GM18861 (cell line): ENCODE results near the gene RNFT1.
"Not testable (repeated sequence)": the region's sequence is repeated elsewhere in the genome, so short reads cannot be mapped to it uniquely, and the experiment has no call there.

ENCODE experiments used
- ATAC-seq: cut with Tn5 transposase; IDR thresholded peaks from one replicate; pipeline ENCODE4 v1.9.1; 2021; ENCODE audit not compliant: unreplicated experiment

Gene RNFT1, protein sequence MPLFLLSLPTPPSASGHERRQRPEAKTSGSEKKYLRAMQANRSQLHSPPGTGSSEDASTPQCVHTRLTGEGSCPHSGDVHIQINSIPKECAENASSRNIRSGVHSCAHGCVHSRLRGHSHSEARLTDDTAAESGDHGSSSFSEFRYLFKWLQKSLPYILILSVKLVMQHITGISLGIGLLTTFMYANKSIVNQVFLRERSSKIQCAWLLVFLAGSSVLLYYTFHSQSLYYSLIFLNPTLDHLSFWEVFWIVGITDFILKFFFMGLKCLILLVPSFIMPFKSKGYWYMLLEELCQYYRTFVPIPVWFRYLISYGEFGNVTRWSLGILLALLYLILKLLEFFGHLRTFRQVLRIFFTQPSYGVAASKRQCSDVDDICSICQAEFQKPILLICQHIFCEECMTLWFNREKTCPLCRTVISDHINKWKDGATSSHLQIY

DNA sequence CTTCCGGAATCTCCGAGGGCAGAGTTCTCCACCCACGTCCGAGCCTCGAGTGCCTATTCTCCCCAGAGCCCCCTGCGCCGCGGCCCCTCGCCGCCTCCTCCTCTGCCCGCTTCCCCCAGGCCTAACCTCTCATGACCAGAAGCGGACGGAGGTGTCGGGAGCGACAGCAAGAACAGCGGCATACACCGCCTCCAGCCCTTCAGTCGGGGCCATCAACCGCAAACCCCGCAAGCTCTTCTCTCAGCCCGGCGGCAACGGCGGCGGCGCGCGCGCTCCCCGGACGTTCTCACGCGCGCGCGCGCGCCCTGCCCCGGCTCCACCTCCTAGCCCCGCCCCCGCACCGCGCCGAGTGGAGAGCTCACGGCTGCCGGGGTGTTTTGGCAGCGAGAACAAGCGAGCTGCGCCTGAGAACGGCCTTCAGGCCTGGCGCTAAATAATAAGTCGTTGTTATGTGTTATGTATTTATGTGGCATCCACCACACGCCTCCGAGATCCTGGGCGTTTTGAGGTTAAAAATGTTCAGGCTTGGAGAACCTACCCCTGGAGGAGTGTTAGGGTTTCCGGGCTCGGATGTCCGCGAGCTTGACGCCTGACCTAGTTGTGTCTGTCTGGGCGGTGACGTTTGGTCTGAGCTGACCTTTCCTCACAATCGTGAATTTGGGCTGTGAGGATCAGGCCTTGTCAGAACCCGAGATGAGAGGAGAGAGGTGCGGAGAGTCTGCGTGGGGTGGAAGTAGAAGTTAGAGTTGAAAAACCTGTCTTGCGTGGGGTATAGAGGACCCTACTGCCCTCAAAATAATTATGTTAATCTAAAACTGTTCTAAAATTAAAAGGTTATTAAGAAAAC, at the start of gene RNFT1:
TSS of gene RNFT1 (minus strand) at position 259 of the 847 bp plus-strand sequence. CDS start at position 182, 77 bp downstream.
- ATAC-seq, result no peak

DNA sequence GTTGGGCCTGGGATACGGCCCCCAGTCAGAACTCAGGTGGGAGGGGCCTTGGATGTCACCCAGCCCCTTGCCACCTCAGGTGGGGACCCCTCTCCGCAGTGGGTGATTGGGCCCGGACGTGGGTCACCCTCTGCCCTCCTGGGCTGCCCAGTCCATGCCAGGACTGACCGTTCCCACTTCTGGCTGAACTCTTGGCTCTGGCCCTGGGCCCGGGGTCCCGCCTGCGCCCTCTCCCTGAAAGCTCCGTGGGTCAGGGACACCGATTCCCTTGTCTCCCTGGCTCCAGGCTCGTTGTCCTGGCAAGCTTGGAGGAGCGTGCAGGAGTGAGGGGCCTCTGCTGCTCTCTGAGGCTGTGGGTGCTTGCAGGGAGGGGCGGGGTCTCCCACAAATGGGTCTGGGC, 44.8 kb upstream of the RNFT1 start:
- not testable (repeated sequence) for ATAC-seq

GRCh38 chr17:60008377-60008776, 43.8 kb upstream of the RNFT1 start:
- not testable (repeated sequence) for ATAC-seq

GRCh38 chr17:60006160-60006559, 41.6 kb upstream of the RNFT1 start:
- no peak for ATAC-seq

DNA sequence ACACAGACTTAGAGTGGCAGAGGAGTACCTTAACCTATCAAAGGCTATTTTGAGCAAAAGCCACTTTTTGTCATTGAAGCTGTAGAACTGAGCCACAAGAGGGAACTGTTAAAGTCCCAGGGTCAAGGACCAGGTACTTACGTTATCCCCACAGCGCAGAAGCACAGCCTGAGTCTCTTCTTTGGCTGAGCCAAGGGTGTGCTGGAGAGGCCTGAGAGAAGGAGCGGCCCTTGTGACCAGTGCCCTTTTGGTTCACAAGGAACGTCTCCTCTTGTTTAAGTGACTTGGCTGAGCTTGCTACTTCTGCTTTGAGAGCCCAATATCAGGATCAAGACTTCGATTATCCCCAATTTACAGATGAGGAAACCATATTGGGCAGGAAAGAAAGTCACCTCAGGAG, 40.0 kb upstream of the RNFT1 start:
- not testable (repeated sequence) for ATAC-seq

GRCh38 chr17:60002405-60002804, 37.9 kb upstream of the RNFT1 start:
- ATAC-seq, result not testable (repeated sequence)

DNA sequence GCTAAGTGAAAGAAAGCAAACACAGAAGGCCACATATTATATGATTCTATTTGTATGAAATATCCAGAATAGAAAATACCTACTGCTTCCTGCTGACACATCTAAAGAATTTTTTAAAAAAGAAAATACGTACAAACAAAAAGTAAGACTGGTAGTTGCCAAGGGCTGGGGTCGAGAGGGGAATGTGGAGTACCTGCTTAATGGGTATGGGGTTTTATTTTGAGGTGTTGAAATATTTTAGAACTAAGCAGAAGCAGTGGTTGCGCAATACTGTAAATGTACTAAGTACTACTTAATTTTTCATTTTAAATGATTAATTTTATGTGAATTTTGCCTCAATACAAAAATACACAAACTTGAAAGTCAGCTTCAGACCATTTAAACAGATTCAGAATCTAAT, 32.1 kb upstream of the RNFT1 start:
- ATAC-seq, result not testable (repeated sequence)

DNA sequence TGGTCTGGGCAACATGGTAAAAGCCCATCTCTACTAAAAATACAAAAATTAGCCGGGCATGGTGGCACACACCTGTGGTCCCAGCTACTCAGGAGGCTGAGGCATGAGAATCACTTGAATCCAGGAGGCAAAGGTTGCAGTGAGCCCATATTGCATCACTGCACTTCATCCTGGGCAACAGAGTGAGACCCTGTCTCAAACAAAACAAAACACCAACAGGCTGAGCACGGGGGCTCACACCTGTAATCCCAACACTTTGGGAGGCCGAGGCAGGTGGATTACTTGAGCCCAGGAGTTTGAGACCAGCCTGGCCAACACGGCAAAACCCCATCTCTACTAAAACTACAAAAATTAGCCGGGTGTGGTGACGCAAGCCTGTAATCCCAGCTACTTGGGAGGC, 10.6 kb upstream of the RNFT1 start:
- not testable (repeated sequence) for ATAC-seq

- not testable (repeated sequence) for ATAC-seq
Measured at GRCh38 chr17:59973483-59973882, 8.9 kb upstream of the RNFT1 start.

DNA sequence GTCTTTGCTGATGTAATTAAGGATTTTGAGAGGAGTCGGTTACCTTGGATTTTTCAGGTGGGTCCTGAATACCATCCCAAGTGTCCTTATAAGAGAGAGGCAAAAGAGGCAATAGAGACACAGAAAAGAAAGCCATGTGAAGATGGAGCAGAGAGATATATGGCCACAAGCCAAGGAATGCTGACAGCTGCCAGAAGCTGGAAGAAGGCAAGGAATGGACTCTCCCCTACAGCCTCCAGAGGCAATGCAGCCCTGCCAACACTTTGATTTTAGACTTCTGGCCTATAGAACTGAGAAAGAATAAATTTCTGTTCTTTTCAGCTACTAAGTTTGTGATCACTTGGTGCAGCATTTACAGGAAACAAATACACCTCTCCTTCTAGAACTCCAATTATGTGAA, 8.2 kb upstream of the RNFT1 start:
- ATAC-seq, result no peak

DNA sequence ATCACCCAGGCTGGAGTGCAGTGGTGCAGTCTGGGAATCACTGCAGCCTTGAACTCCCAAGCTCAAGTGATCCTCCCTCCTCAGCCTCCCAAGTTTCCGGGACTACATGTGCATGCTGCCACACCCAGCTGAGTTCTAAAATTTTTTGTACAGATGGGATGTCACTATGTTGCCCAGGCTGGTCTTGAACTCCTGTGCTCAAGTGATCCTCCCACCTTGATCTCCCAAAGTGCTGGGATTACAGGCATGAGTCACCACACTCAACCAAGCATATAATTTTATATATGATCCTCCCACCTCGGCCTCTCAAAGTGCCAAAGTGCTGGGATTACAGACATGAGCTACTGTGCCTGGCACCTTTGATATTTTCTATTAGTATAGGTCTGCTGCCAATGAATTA, 7.2 kb upstream of the RNFT1 start:
- not testable (repeated sequence) for ATAC-seq

DNA sequence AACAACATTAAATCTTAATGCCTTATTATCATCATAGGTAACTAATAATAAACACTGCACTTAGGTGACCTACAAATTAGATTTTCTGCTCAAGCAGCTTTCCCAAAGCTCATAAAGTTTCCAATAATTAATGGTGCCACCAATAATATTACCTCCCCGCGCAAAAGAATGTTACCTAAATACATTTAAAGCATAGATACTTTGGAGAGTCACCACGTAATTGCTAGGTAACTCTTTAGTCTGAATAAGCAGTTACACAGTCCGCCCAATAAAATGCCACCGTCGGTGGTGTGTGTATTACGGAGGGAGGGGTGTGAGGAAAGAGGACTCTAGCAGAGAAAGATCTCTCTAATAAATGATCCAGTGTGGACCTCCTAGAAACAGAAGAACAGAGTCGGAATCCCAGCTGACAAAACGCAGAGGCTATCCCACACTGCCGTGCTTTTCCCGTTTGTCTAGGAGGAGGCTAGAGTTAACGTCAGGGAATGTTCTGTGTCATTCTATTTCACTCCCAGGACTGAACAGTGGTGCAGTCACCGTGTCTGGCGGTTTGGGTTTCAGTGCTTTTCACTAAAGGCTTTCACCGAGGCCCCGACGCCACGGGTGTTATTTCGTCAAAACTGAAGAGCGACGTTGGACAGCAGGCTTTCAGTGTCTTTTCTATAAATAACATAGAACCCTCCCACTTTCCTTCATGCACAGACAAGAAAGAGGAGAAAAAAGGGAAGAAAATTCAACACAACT, 630 bp downstream of the RNFT1 start:
- no peak for ATAC-seq

GRCh38 chr17:59962739-59963318, 1.7 kb downstream of the RNFT1 start:
- no peak for ATAC-seq

GRCh38 chr17:59959574-59959973, 5.0 kb downstream of the RNFT1 start:
- not testable (repeated sequence) for ATAC-seq

GRCh38 chr17:59954856-59955255, 9.7 kb downstream of the RNFT1 start:
- ATAC-seq, result no peak

GRCh38 chr17:59950049-59950448, 14.5 kb downstream of the RNFT1 start:
- ATAC-seq, result no peak

- ATAC-seq, result not testable (repeated sequence)
Measured at GRCh38 chr17:59947310-59947709, 17.2 kb downstream of the RNFT1 start.

- not testable (repeated sequence) for ATAC-seq
Measured at GRCh38 chr17:59946433-59946832, 18.1 kb downstream of the RNFT1 start.

- no peak for ATAC-seq
Measured at GRCh38 chr17:59941131-59941530, 23.4 kb downstream of the RNFT1 start.

- not testable (repeated sequence) for ATAC-seq
Measured at GRCh38 chr17:59940697-59941096, 23.8 kb downstream of the RNFT1 start.

- ATAC-seq, result not testable (repeated sequence)
Measured at GRCh38 chr17:59933317-59933716, 31.2 kb downstream of the RNFT1 start.
